Forelimb muscle (tissue), 1 donor: ENCODE data around the gene TAL1. TPM values are rescaled to one million over a fixed set of nuclear protein-coding genes. Genes with fewer than 3 reads are reported as not detected.
A peak's percentile ranks its signal among the peaks of the same experiment; 100 is the strongest.
"Not testable (repeated sequence)": the region's sequence is repeated elsewhere in the genome, so short reads cannot be mapped to it uniquely, and the experiment has no call there.

ENCODE experiments used
- DNase-seq: peaks from one replicate; pipeline ENCODE4 v3.0.0-alpha.2; 2013; ENCODE audit warnings: low read depth
- polyA plus RNA-seq: library from polyadenylated mRNA; unstranded; fragments of 120-200 nt; gene quantifications from one replicate; pipeline ENCODE4 v1.2.1, GENCODE V29; 2013; ENCODE audit not compliant: insufficient read length

The TAL1 gene
- polyA plus RNA-seq, 1 donor, result 3.3 TPM

- DNase-seq, result no peak
Measured at GRCh38 chr1:47212636-47213229, 19.3 kb downstream of the TAL1 start.

- no peak for DNase-seq
Measured at GRCh38 chr1:47211796-47212269, 20.2 kb downstream of the TAL1 start.

- DNase-seq, result no peak
Measured at GRCh38 chr1:47210666-47211065, 21.4 kb downstream of the TAL1 start.

- DNase-seq, result no peak
Measured at GRCh38 chr1:47209725-47210325, 22.2 kb downstream of the TAL1 start.

GRCh38 chr1:47209091-47209490 is 22.9 kb downstream of the TAL1 start:
- DNase-seq, result no peak

GRCh38 chr1:47208374-47208850 is 23.6 kb downstream of the TAL1 start:
- DNase-seq, result no peak

- no peak for DNase-seq
Measured at GRCh38 chr1:47207803-47208373, 24.1 kb downstream of the TAL1 start.

- no peak for DNase-seq
Measured at GRCh38 chr1:47205918-47206317, 26.1 kb downstream of the TAL1 start.

GRCh38 chr1:47203504-47203903 is 28.5 kb downstream of the TAL1 start:
- DNase-seq, result not testable (repeated sequence)

GRCh38 chr1:47201179-47201578 is 30.8 kb downstream of the TAL1 start:
- DNase-seq, result no peak

- no peak for DNase-seq
Measured at GRCh38 chr1:47198214-47198613, 33.8 kb downstream of the TAL1 start.

- no peak for DNase-seq
Measured at GRCh38 chr1:47196622-47197021, 35.4 kb downstream of the TAL1 start.

- DNase-seq, result not testable (repeated sequence)
Measured at GRCh38 chr1:47195981-47196380, 36.0 kb downstream of the TAL1 start.

GRCh38 chr1:47194311-47194710 is 37.7 kb downstream of the TAL1 start:
- no peak for DNase-seq

GRCh38 chr1:47193496-47193895 is 38.5 kb downstream of the TAL1 start:
- not testable (repeated sequence) for DNase-seq

GRCh38 chr1:47192458-47193384 is 39.3 kb downstream of the TAL1 start:
- peak; percentile 62 for DNase-seq

- DNase-seq, result no peak
Measured at GRCh38 chr1:47191940-47192457, 40.0 kb downstream of the TAL1 start.

- no peak for DNase-seq
Measured at GRCh38 chr1:47190857-47191256, 41.2 kb downstream of the TAL1 start.

GRCh38 chr1:47190509-47190855 is 41.5 kb downstream of the TAL1 start:
- no peak for DNase-seq

- DNase-seq, result no peak
Measured at GRCh38 chr1:47189844-47190508, 42.0 kb downstream of the TAL1 start, which contains the start of gene PDZK1IP1. Gene PDZK1IP1 (minus strand): TSS chr1:47190036. CDS start chr1:47189932, 104 bp downstream.
